DMS 273 (cell line): Measurements from ENCODE around the gene ASCL1.

ENCODE experiments used
- DNase-seq: peaks from one replicate; lab custom pipeline; 2025; ENCODE audit not compliant: unreplicated experiment; lab: John Stamatoyannopoulos, UW

Gene ASCL1

GRCh38 chr12:102973583-102973982, 16.1 kb downstream of the ASCL1 start:
- DNase-seq = no peak

DNA sequence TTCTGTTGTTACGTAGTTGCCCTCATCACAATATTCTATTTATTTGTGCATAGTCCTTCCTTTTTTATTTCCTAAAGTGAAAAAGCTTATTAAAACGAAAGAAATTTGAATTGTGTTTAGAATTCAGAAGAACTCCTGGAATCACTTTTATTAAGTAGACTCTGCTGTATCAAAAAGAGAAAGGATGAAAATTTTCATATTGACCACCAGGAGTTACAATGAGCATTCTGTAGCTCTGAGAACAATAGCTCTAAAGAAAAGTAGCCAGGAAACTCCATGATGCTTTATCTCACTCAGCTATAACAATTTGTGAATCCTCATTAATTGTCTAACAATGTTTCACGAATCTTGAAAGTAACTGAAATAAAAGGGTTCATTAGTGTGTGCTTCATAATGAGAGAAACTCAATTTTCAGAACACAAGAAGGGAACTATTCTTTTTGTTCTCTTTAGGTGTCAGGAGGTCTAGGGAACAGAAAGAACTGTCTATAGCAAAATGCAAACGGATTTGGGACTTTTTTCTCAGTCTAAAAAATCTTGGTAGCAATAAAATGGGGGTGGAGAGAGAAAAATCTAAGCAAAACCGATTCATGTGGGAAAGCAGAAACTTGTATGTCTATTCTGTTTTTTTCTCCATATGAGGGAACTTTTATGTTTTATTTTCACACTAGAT, 19.3 kb downstream of the ASCL1 start:
- DNase-seq = no peak

DNA sequence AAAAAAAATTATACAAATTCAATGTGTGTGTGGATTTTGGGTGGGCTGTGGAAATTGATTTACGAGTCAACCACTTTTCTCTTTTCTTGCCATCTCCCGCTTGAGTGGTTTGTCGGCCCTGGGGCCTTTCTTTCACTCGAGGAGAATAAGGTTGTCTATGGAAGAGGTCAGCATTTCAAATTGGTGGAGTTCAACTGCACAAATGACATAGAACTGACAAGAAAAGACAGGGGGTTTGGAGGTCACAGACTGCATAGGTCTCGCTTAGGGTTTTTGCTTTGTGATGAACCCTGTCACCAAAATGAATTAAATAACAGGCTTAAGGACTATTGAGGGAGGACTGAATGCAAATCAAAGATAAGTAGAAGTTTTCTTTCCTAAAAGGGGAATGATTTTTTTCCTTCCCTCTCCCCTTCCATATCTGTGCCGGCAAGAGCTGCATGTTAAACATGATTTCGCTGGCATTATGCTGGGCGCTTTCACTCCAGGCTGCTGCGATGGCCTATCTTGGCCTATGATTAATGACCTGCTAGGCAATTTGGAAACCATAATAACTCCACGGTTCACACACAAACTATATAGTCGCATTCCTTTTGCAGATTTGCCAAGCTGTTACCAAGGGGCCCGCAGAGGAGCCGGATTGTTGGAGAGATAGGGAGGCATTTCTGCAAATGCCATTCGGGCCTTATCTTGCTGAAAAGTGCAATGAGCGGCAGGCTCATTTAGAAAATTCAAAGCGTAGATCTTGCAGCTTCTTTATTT, 20.7 kb downstream of the ASCL1 start:
- DNase-seq = no peak

- DNase-seq = no peak
Measured at GRCh38 chr12:102980350-102980749, 22.9 kb downstream of the ASCL1 start.

DNA sequence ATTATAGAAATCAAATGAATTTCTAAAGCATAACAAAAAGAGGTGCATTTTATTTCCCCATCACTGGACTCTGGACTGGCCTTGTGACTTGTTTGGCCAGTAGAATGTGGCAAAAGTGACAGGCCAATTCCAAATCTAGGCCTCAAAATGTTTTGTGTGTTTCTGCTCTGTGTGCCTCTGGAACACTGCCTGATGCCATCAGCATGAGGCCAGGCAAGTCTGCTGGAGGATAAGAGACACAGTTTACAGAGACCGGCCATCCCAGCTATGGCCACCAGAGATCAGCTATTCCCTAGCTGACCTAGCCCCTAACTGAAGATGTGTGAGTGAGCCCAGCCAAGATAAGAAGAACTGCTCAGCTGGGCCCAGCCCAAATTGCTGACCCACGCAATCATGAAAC, 32.9 kb downstream of the ASCL1 start:
- DNase-seq = no peak

DNA sequence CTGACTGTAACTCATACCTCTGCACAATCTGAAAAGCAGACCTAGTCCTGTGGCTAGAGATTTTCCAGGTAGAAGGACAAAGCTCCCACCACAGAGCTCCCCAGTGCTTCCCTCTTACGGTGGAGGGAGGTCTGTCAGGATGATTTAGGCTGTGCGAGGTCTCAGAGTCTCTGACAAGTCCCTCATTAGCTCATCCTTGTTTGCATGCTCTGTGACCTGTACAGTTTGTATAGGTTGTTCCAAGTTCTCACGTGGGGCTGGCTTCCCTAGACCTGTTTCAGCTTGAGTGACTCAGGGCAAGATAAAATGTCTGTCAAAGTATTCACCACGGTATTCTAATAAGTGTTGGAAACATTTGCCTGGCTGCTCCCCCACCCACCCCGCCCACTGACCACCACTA, 34.8 kb downstream of the ASCL1 start:
- DNase-seq = no peak

DNA sequence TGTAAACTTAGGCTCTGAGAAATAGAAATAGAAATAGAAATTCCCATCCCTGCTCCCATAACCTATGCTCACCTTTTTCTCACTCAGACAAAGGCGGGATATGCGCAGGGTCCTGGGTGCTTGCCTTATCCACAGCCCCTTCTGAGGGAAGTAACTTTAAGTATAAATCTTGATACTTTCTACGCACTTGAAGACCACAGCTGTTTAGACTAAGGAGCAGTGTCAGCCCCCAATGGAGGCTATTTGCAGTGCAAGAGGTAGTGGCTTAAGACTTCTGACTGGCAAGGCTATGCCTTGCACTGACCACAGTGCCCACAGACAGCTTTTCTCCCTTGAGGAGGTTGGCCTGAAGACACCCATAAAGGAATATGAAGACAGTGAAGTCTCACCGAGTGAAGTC, 35.2 kb downstream of the ASCL1 start:
- DNase-seq = no peak

GRCh38 chr12:102993537-102993936, 36.1 kb downstream of the ASCL1 start:
- DNase-seq = no peak

GRCh38 chr12:102995372-102995771, 37.9 kb downstream of the ASCL1 start:
- no peak for DNase-seq
